A549 (cell line): ENCODE results near the gene ANKRD33. TPM values are rescaled to one million over a fixed set of nuclear protein-coding genes. Genes with fewer than 3 reads are reported as not detected.

Experiments used
- ATAC-seq, 2 experiments: fragments of 200-7000 bp in 1 of 2; fragments of >200 bp in 1 of 2; cut with Nextera tagmentation in 1 of 2; cut with Tn5 transposase in 1 of 2; 3 replicates each; pipeline versions ENCODE4 v1.8.0 to v1.9.1; 2018 to 2020; ENCODE audit warnings: mild to moderate bottlenecking in 1 of 2, moderate library complexity in 1 of 2
- CTCF ChIA-PET: fragments of 300-600 bp; sonication (Branson Sonifier 250); formaldehyde crosslinking; extraction: SDS; loops from one replicate; lab custom pipeline; 2021; ENCODE audit warnings: antibody characterized with exemption, inconsistent platforms; lab: Yijun Ruan, JAX
- POLR2A ChIA-PET: fragments of 350-600 bp; formaldehyde crosslinking; extraction: SDS; loops from one replicate; lab custom pipeline; 2021; ENCODE audit warnings: antibody characterized with exemption, inconsistent platforms; lab: Yijun Ruan, JAX
- DNase-seq, 2 experiments: peaks; one replicate each; pipeline versions ENCODE4 v3.0.0 to v3.0.0-alpha.2; 2011 to 2016; ENCODE audit warnings: low read depth in 1 of 2, low spot score in 1 of 2
- FAIRE-seq: peaks from 2 replicates; lab custom pipeline; 2011; peaks lifted over from hg19 to GRCh38; lab: Jason Lieb, UNC
- H3K27ac ChIP-seq, 2 experiments: fragments of >200 bp; sonication (Bioruptor Twin); formaldehyde crosslinking; 3 replicates each; pipeline ENCODE4 v1.5.1; 2016 to 2017
- H3K4me1 ChIP-seq: fragments of >200 bp; sonication (Bioruptor Twin); formaldehyde crosslinking; 3 replicates; pipeline ENCODE4 v1.6.1; 2016
- H3K4me2 ChIP-seq: fragments of >200 bp; sonication (Bioruptor Twin); formaldehyde crosslinking; 3 replicates; pipeline ENCODE4 v1.6.1; 2016
- H3K4me3 ChIP-seq: fragments of >200 bp; sonication (Bioruptor Twin); formaldehyde crosslinking; 3 replicates; pipeline ENCODE4 v1.5.1; 2016
- H3K9me3 ChIP-seq: fragments of >200 bp; sonication (Bioruptor Twin); formaldehyde crosslinking; 3 replicates; pipeline ENCODE4 v1.6.1; 2016
- CBX8 ChIP-seq: fragments of 200-600 bp; sonication (generic); IDR thresholded peaks from 2 replicates; pipeline ENCODE4 v1.6.1; 2016
- CHD4 ChIP-seq: fragments of 200-600 bp; sonication (generic); IDR thresholded peaks from 2 replicates; pipeline ENCODE4 v1.6.1; 2016; ENCODE audit warnings: antibody characterized with exemption, mild to moderate bottlenecking, borderline replicate concordance
- EHMT2 ChIP-seq: fragments of 200-600 bp; sonication (generic); IDR thresholded peaks from 2 replicates; pipeline ENCODE4 v1.6.1; 2016; ENCODE audit warnings: antibody characterized with exemption, low read depth, mild to moderate bottlenecking, moderate library complexity
- ESRRA ChIP-seq: fragments of 150-350 bp; IDR thresholded peaks from 2 replicates; pipeline ENCODE4 v1.6.1; 2014; ENCODE audit warnings: mild to moderate bottlenecking, low read length, borderline replicate concordance
- FOSL2 ChIP-seq, 2 experiments: fragments of 450-650 bp in 1 of 2; fragments of >200 bp in 1 of 2; sonication (Bioruptor Twin) in 1 of 2; formaldehyde crosslinking; IDR thresholded peaks; 2 replicates each; pipeline versions ENCODE4 v1.5.0 to v1.6.1; 2016 to 2020; ENCODE audit warnings: mild to moderate bottlenecking in 1 of 2, moderate library complexity in 1 of 2
- FOXS1 ChIP-seq: fragments of 250-450 bp; sonication (Bioruptor Pico); IDR thresholded peaks from 2 replicates; pipeline ENCODE4 v1.5.0; 2020; ENCODE audit warnings: mild to moderate bottlenecking, moderate library complexity
- HOXB5 ChIP-seq: fragments of 250-450 bp; sonication (Bioruptor Pico); IDR thresholded peaks from 2 replicates; pipeline ENCODE4 v1.5.0; 2020; ENCODE audit warnings: mild to moderate bottlenecking, moderate library complexity
- MAFK ChIP-seq: fragments of 450-650 bp; IDR thresholded peaks from 2 replicates; pipeline ENCODE4 v1.6.1; 2014; ENCODE audit not compliant: partially characterized antibody
- MAZ ChIP-seq: fragments of 150-350 bp; IDR thresholded peaks from 2 replicates; pipeline ENCODE4 v1.6.1; 2014; ENCODE audit warnings: antibody characterized with exemption, low read depth, low read length, borderline replicate concordance
- POLR2AphosphoS2 ChIP-seq: conservative IDR thresholded peaks from 2 replicates; pipeline ENCODE4 v1.6.1; 2012; ENCODE audit warnings: low read length, improper control_type of control experiment, inconsistent platforms
- RARB ChIP-seq: fragments of 250-450 bp; sonication (Bioruptor Pico); IDR thresholded peaks from 2 replicates; pipeline ENCODE4 v1.8.0; 2021; ENCODE audit warnings: mild to moderate bottlenecking, moderate library complexity
- RFX5 ChIP-seq: fragments of 450-650 bp; IDR thresholded peaks from 2 replicates; pipeline ENCODE4 v1.7.1; 2014; ENCODE audit warnings: antibody characterized with exemption, mild to moderate bottlenecking, moderate library complexity
- SMC3 ChIP-seq: fragments of >200 bp; sonication (Bioruptor Twin); formaldehyde crosslinking; IDR thresholded peaks from 3 replicates; pipeline ENCODE4 v1.6.1; 2018; ENCODE audit warnings: inconsistent platforms
- SREBF2 ChIP-seq: fragments of 450-650 bp; IDR thresholded peaks from 2 replicates; pipeline ENCODE4 v1.6.1; 2014; ENCODE audit warnings: mild to moderate bottlenecking, moderate library complexity
- TFCP2L1 ChIP-seq: fragments of 250-450 bp; sonication (Bioruptor Pico); IDR thresholded peaks from 2 replicates; pipeline ENCODE4 v1.5.0; 2021; ENCODE audit warnings: mild to moderate bottlenecking
- TP53 ChIP-seq: fragments of 250-450 bp; sonication (Bioruptor Pico); IDR thresholded peaks from 2 replicates; pipeline ENCODE4 v1.5.0; 2021; ENCODE audit warnings: mild to moderate bottlenecking, moderate library complexity
- ZNF302 ChIP-seq: fragments of 250-450 bp; sonication (Bioruptor Pico); IDR thresholded peaks from 2 replicates; pipeline ENCODE4 v1.9.0; 2021; ENCODE audit warnings: inconsistent platforms, mild to moderate bottlenecking, moderate library complexity
- ZSCAN20 ChIP-seq: fragments of 250-450 bp; sonication (Bioruptor Pico); IDR thresholded peaks from 2 replicates; pipeline ENCODE4 v1.8.0; 2022; ENCODE audit warnings: mild to moderate bottlenecking, moderate library complexity
- WGBS: methylation state at CpG from one replicate; pipeline ENCODE4 v1.1.6; 2017; ENCODE audit errors: missing lambda C conversion rate; 5-methylcytosine and 5-hydroxymethylcytosine counted together
- polyA plus RNA-seq, 4 experiments: library from polyadenylated mRNA; depleted of rRNA in 3 of 4; stranded (reverse); fragments of >200 nt; fragmentation: RNase III in 1 of 4; extraction: RNeasy Plus Mini Kit Qiagen cat#74134 plus additional on column Dnase treatment in 1 of 4; gene quantifications; 2 replicates in 3 of 4; 3 replicates in 1 of 4; pipeline ENCODE4 v1.2.3, GENCODE V29; 2011 to 2017
- TF ChIP-seq, protein P1 (sequence below): fragments of 150-350 bp; IDR thresholded peaks from 2 replicates; pipeline ENCODE4 v1.6.1; 2014; ENCODE audit warnings: low read depth, mild to moderate bottlenecking, low read length
- TF ChIP-seq, protein P2 (sequence below): IDR thresholded peaks from 2 replicates; pipeline ENCODE4 v1.6.1; 2012
- TF ChIP-seq, protein P3 (sequence below): fragments of 450-650 bp; IDR thresholded peaks from 2 replicates; pipeline ENCODE4 v1.6.1; 2014; ENCODE audit warnings: antibody characterized with exemption

Gene ANKRD33
- polyA plus RNA-seq, 2 of the 4 experiments (the other 2 are of a cell fraction) = not detected

DNA sequence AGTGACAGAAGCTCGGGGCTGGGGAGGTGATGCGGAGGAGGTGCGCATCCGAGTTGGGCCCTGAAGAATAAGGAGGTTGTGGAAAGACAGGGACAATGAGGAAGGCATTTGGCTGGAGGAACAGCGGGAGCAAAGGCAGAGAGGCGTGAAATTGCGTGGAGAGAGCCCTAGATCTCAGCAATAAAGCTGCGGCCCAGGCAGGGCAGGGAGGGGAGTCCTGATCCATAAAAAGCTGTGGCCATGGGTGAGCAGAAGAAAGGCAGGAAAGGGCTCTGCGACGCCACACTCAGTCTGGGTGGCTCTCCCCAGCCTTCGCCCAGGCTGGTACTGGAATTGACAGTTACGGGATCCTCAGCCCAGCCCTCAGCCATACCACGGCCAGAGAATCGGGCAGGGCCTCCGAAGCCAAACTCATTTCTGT, 41.6 kb upstream of the ANKRD33 start:
- no peak for TF ChIP-seq POLR2AphosphoS2
- WGBS = 89% methylated on average over 15 of the region's 15 CpGs
- Histone ChIP-seq H3K4me2 (peak overlapping the region; percentile 99; the same call in 2 of the 3 replicates), H3K9me3 (no peaks in the 10 kb centered on the region), H3K27ac (no peak overlapping the region), H3K4me3 (no peak overlapping the region; the same call in 2 of the 3 replicates), H3K4me1 (peaks cover 5% of the 10 kb centered on the region; the same call in 1 of the 3 replicates)
- ChIA-PET POLR2A (interaction anchor here (1.4 kb wide), 1 partner anchor 25 kb away, joined by 4 read pairs; no protein-coding TSS in a partner anchor), CTCF (interaction anchor here (1.0 to 1.9 kb wide), 3 partner anchors 22 to 29 kb away, joined by 3 to 7 read pairs (median 5); no protein-coding TSS in a partner anchor)
- no peak for DNase-seq
- no peak for ATAC-seq
- no peak for FAIRE-seq

DNA sequence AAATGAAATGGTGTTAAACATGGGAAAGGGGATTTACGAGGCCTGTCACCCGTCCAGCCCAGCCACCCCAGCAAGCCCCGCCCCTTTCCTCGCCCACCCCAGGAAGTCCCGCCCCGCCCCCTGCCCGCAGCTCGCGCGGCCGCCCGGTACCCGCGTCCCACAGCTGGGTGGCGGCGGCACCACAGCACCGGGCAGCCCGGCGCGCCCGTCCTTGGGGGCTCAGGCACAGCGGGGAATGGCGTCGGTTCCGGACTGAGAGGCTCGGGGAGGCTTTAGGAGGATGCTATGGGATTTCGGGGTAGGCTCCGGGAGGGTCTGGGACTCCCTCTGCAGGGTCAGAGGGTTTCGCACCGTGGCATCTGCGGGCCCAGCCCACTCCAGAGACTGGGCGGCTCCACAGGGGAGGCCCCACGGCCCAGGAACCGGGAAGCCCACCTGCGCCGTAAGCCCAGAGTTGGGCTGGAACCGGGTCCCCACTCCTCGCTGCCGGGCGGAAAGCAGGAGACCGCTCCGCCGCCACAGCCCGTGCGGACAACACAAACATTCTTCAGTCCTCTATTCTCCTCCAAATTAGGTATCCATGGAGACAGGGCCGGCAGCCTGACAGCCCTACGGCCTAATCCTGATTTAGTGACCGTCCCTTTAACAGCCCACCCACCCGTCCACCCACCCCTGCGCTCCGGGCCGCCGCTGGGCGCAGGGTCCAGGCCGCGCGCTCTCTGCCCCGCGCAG, 40.8 kb upstream of the ANKRD33 start:
- peak; percentile 33 to 66 for ATAC-seq
- peak overlapping the region; percentile 76 for H3K4me3 ChIP-seq
- H3K9me3 ChIP-seq = no peaks in the 10 kb centered on the region
- peak overlapping the region; percentile 13 to 74; a peak in 4 of 6 replicates for H3K27ac ChIP-seq
- peak overlapping the region; percentile 99 for H3K4me2 ChIP-seq
- H3K4me1 ChIP-seq = peaks cover 5% of the 10 kb centered on the region; the same call in 1 of the 3 replicates
- WGBS = 13% methylated on average over 18 of the region's 59 CpGs
- FAIRE-seq = no peak
- peak in 1 of 2 experiments; percentile 62 for DNase-seq
- CTCF ChIA-PET = interaction anchor here (1.9 kb wide), 1 partner anchor 28 kb away, joined by 7 read pairs; no protein-coding TSS in a partner anchor
- TF ChIP-seq, protein P1, sequence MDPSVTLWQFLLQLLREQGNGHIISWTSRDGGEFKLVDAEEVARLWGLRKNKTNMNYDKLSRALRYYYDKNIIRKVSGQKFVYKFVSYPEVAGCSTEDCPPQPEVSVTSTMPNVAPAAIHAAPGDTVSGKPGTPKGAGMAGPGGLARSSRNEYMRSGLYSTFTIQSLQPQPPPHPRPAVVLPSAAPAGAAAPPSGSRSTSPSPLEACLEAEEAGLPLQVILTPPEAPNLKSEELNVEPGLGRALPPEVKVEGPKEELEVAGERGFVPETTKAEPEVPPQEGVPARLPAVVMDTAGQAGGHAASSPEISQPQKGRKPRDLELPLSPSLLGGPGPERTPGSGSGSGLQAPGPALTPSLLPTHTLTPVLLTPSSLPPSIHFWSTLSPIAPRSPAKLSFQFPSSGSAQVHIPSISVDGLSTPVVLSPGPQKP = no peak
- TF ChIP-seq RARB (CRISPR knock-in tag) (no peak), CBX8 (no peak), FOXS1 (CRISPR knock-in tag) (no peak), ESRRA (no peak), FOSL2 (IDR thresholded peaks at IDR 0.05) (no peak), FOSL2 (CRISPR knock-in tag; IDR thresholded peaks at IDR 0.05) (no peak), MAFK (no peak), ZNF302 (CRISPR knock-in tag) (no peak), ZSCAN20 (CRISPR knock-in tag) (no peak), RFX5 (no peak), CHD4 (no peak), TP53 (CRISPR knock-in tag) (no peak), EHMT2 (no peak), SMC3 (no peak), SREBF2 (no peak), MAZ (no peak), TFCP2L1 (CRISPR knock-in tag) (no peak), HOXB5 (no peak)
- TF ChIP-seq, protein P2, sequence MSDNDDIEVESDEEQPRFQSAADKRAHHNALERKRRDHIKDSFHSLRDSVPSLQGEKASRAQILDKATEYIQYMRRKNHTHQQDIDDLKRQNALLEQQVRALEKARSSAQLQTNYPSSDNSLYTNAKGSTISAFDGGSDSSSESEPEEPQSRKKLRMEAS = no peak
- TF ChIP-seq, protein P3, sequence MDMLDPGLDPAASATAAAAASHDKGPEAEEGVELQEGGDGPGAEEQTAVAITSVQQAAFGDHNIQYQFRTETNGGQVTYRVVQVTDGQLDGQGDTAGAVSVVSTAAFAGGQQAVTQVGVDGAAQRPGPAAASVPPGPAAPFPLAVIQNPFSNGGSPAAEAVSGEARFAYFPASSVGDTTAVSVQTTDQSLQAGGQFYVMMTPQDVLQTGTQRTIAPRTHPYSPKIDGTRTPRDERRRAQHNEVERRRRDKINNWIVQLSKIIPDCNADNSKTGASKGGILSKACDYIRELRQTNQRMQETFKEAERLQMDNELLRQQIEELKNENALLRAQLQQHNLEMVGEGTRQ = no peak
- POLR2A ChIA-PET = interaction anchor here (0.6 to 1.4 kb wide), 2 partner anchors 26 to 227 kb away, joined by 4 to 6 read pairs; no protein-coding TSS in a partner anchor
